ENCODE results near the gene PRTG. TPM values are rescaled to one million over a fixed set of nuclear protein-coding genes. Genes with fewer than 3 reads are reported as not detected.
"Not testable (repeated sequence)": the region's sequence is repeated elsewhere in the genome, so short reads cannot be mapped to it uniquely, and the experiment has no call there.

Gene PRTG
- polyA plus RNA-seq, 1 donor (not counting 4 experiments of a cell fraction or from before 2014, with no cell fraction given), result not detected

DNA sequence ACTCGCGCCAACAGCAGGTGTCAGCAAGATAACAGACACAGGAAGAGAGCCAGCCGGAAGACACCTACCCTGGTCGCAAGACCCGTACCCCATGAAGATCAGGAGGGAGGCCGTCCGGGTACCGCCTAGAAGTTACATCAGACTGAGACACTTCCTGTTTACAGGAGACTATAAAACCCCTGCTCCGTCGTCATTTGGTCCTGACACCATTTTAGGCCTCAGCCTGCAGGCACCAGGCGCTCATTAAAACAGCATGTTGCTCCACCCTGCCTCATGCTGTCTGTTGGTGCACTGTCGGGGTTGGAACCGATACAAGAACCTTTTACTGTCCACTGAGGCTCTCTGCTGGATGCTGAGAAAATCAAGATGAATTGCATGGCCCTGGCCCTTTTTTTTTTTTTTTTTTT is 15.6 kb upstream of the PRTG start:
- no peaks in the 10 kb centered on the region for H4K20me1 ChIP-seq (ENCODE audit: control insufficient read depth, extremely low read depth, insufficient read depth, low read length)
- dilution Hi-C loops (cut with MboI; ENCODE audit: extremely low pct_ligation_motif_present, low sequenced_read_pairs), result no loop called here
- H3K9ac ChIP-seq (ENCODE audit: control insufficient read depth, extremely low read depth, insufficient read depth, low read length), result no peak overlapping the region
- no peaks in the 10 kb centered on the region for H3K9me1 ChIP-seq (ENCODE audit: control insufficient read depth, extremely low read depth, insufficient read depth, low read length)
- H3K9me3 ChIP-seq (ENCODE audit: control insufficient read depth, low read depth, low read length), result no peaks in the 10 kb centered on the region
- no peaks in the 10 kb centered on the region for H3K79me2 ChIP-seq (ENCODE audit: control insufficient read depth, insufficient read depth, low read length)
- H3K27me3 ChIP-seq (ENCODE audit: control insufficient read depth, extremely low read depth, insufficient read depth, low read length), result no peaks in the 10 kb centered on the region
- TF ChIP-seq, protein P1, sequence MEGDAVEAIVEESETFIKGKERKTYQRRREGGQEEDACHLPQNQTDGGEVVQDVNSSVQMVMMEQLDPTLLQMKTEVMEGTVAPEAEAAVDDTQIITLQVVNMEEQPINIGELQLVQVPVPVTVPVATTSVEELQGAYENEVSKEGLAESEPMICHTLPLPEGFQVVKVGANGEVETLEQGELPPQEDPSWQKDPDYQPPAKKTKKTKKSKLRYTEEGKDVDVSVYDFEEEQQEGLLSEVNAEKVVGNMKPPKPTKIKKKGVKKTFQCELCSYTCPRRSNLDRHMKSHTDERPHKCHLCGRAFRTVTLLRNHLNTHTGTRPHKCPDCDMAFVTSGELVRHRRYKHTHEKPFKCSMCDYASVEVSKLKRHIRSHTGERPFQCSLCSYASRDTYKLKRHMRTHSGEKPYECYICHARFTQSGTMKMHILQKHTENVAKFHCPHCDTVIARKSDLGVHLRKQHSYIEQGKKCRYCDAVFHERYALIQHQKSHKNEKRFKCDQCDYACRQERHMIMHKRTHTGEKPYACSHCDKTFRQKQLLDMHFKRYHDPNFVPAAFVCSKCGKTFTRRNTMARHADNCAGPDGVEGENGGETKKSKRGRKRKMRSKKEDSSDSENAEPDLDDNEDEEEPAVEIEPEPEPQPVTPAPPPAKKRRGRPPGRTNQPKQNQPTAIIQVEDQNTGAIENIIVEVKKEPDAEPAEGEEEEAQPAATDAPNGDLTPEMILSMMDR (optimal IDR thresholded peaks at IDR 0.05 in 1 of 3, IDR thresholded peaks at IDR 0.05 in 1 of 3, conservative IDR thresholded peaks at IDR 0.05 in 1 of 3; ENCODE audit: extremely low read depth in 1 of 3, insufficient read depth in 2 of 3, low read length in 3 of 3), result no peak
- no peak for TF ChIP-seq EZH2 (IDR thresholded peaks at IDR 0.05; ENCODE audit: low read length)
- FAIRE-seq (no peak), DNase-seq (ENCODE audit: low read depth, low spot score) (no peak)
- H3K4me2 ChIP-seq (ENCODE audit: control insufficient read depth, extremely low read depth, insufficient read depth, low read depth, low read length), result no peak overlapping the region
- no peak overlapping the region for H2AFZ ChIP-seq (ENCODE audit: control insufficient read depth, low read length)
- H3K27ac ChIP-seq (ENCODE audit: control insufficient read depth, insufficient read depth, low read length), result no peak overlapping the region
- no peaks in the 10 kb centered on the region for H3K36me3 ChIP-seq (ENCODE audit: control insufficient read depth in 2 of 2, extremely low read depth in 1 of 2, insufficient read depth in 2 of 2, low read length in 2 of 2)
- H3K4me1 ChIP-seq (ENCODE audit: control insufficient read depth, extremely low read depth, insufficient read depth, low read length), result no peaks in the 10 kb centered on the region
- no peak overlapping the region for H3K4me3 ChIP-seq (ENCODE audit: control insufficient read depth in 2 of 3, extremely low read depth in 1 of 3, insufficient read depth in 2 of 3, low read depth in 1 of 3, low read length in 3 of 3)

DNA sequence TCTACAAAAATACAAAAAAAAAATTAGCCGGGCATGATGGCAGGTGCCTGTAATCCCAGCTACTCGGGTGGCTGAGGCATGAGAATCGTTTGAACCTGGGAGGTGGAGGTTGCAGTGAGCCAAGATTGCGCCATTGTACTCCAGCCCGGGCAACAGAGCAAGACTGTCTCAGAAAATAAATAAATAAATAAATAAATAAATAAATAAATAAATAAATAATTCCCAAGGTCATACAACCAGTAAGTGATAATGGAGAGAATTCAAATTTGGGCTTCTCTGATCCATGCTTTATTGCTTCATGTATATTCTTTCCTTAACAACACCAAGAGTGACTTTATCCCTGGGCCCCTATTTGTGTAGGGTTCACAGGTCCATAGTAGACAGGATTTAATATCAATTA is 10.5 kb upstream of the PRTG start:
- H3K4me3 ChIP-seq (ENCODE audit: control insufficient read depth in 2 of 3, extremely low read depth in 1 of 3, insufficient read depth in 2 of 3, low read depth in 1 of 3, low read length in 3 of 3); H3K4me2 ChIP-seq (ENCODE audit: control insufficient read depth, extremely low read depth, insufficient read depth, low read depth, low read length); dilution Hi-C loops (cut with MboI; ENCODE audit: extremely low pct_ligation_motif_present, low sequenced_read_pairs); DNase-seq (ENCODE audit: low read depth, low spot score); H2AFZ ChIP-seq (ENCODE audit: control insufficient read depth, low read length); H3K9me3 ChIP-seq (ENCODE audit: control insufficient read depth, low read depth, low read length); H3K27ac ChIP-seq (ENCODE audit: control insufficient read depth, insufficient read depth, low read length); FAIRE-seq; H3K9me1 ChIP-seq (ENCODE audit: control insufficient read depth, extremely low read depth, insufficient read depth, low read length); H3K9ac ChIP-seq (ENCODE audit: control insufficient read depth, extremely low read depth, insufficient read depth, low read length); H3K4me1 ChIP-seq (ENCODE audit: control insufficient read depth, extremely low read depth, insufficient read depth, low read length); H3K27me3 ChIP-seq (ENCODE audit: control insufficient read depth, extremely low read depth, insufficient read depth, low read length); H3K79me2 ChIP-seq (ENCODE audit: control insufficient read depth, insufficient read depth, low read length); H3K36me3 ChIP-seq (ENCODE audit: control insufficient read depth in 2 of 2, extremely low read depth in 1 of 2, insufficient read depth in 2 of 2, low read length in 2 of 2); H4K20me1 ChIP-seq (ENCODE audit: control insufficient read depth, extremely low read depth, insufficient read depth, low read length): not testable (repeated sequence)

DNA sequence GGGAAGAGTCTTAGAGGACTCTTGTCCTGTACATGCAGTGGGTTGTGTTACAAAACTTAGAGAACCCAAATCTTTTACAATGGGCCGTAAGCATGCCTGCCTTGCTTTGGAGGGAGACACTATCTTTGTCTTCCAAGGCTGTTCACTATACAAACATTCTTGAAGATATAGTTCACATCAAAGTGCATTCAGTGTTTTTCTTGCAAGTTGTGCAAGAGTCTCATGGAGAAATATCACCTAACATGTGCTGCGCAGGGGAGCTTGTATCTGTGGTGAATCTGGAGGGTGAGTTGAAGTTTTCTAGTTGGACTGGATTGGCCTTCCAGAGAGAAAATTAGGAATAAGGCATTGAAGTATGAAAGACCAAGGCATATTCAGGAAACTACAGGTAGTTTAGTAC is 7.8 kb upstream of the PRTG start:
- dilution Hi-C loops (cut with MboI; ENCODE audit: extremely low pct_ligation_motif_present, low sequenced_read_pairs), result no loop called here
- no peak for FAIRE-seq

More for the DNA sequence above, 7.8 kb upstream of the PRTG start:
- no peaks in the 10 kb centered on the region for H4K20me1 ChIP-seq (ENCODE audit: control insufficient read depth, extremely low read depth, insufficient read depth, low read length)
- H3K4me3 ChIP-seq (ENCODE audit: control insufficient read depth in 2 of 3, extremely low read depth in 1 of 3, insufficient read depth in 2 of 3, low read depth in 1 of 3, low read length in 3 of 3), result no peak overlapping the region
- H3K9me1 ChIP-seq (ENCODE audit: control insufficient read depth, extremely low read depth, insufficient read depth, low read length), result no peaks in the 10 kb centered on the region
- no peak for DNase-seq (ENCODE audit: low read depth, low spot score)
- TF ChIP-seq EZH2 (IDR thresholded peaks at IDR 0.05; ENCODE audit: low read length), result no peak
- TF ChIP-seq, protein P1 (optimal IDR thresholded peaks at IDR 0.05 in 1 of 3, IDR thresholded peaks at IDR 0.05 in 1 of 3, conservative IDR thresholded peaks at IDR 0.05 in 1 of 3; ENCODE audit: extremely low read depth in 1 of 3, insufficient read depth in 2 of 3, low read length in 3 of 3), result no peak
- H3K36me3 ChIP-seq (ENCODE audit: control insufficient read depth in 2 of 2, extremely low read depth in 1 of 2, insufficient read depth in 2 of 2, low read length in 2 of 2), result no peaks in the 10 kb centered on the region
- H3K27ac ChIP-seq (ENCODE audit: control insufficient read depth, insufficient read depth, low read length), result no peak overlapping the region
- H3K9me3 ChIP-seq (ENCODE audit: control insufficient read depth, low read depth, low read length), result no peaks in the 10 kb centered on the region
- no peaks in the 10 kb centered on the region for H3K79me2 ChIP-seq (ENCODE audit: control insufficient read depth, insufficient read depth, low read length)
- no peaks in the 10 kb centered on the region for H3K27me3 ChIP-seq (ENCODE audit: control insufficient read depth, extremely low read depth, insufficient read depth, low read length)
- no peak overlapping the region for H3K4me2 ChIP-seq (ENCODE audit: control insufficient read depth, extremely low read depth, insufficient read depth, low read depth, low read length)
- H3K4me1 ChIP-seq (ENCODE audit: control insufficient read depth, extremely low read depth, insufficient read depth, low read length), result no peaks in the 10 kb centered on the region
- H2AFZ ChIP-seq (ENCODE audit: control insufficient read depth, low read length), result no peak overlapping the region
- no peak overlapping the region for H3K9ac ChIP-seq (ENCODE audit: control insufficient read depth, extremely low read depth, insufficient read depth, low read length)
